ENCODE data around the gene SLC25A25. TPM values are rescaled to one million over a fixed set of nuclear protein-coding genes. Genes with fewer than 3 reads are reported as not detected.
A peak's percentile ranks its signal among the peaks of the same experiment; 100 is the strongest.

SLC25A25 gene
- total RNA-seq, 1 donor, result 20.2 TPM

- no peak for DNase-seq (ENCODE audit: low read depth)
- TF ChIP-seq, protein P1, sequence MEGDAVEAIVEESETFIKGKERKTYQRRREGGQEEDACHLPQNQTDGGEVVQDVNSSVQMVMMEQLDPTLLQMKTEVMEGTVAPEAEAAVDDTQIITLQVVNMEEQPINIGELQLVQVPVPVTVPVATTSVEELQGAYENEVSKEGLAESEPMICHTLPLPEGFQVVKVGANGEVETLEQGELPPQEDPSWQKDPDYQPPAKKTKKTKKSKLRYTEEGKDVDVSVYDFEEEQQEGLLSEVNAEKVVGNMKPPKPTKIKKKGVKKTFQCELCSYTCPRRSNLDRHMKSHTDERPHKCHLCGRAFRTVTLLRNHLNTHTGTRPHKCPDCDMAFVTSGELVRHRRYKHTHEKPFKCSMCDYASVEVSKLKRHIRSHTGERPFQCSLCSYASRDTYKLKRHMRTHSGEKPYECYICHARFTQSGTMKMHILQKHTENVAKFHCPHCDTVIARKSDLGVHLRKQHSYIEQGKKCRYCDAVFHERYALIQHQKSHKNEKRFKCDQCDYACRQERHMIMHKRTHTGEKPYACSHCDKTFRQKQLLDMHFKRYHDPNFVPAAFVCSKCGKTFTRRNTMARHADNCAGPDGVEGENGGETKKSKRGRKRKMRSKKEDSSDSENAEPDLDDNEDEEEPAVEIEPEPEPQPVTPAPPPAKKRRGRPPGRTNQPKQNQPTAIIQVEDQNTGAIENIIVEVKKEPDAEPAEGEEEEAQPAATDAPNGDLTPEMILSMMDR (IDR thresholded peaks at IDR 0.05; ENCODE audit: insufficient read depth, low read length), result no peak
These were observed 15.9 kb upstream of the SLC25A25 start for GRCh38 chr9:128051932-128052709.

DNA sequence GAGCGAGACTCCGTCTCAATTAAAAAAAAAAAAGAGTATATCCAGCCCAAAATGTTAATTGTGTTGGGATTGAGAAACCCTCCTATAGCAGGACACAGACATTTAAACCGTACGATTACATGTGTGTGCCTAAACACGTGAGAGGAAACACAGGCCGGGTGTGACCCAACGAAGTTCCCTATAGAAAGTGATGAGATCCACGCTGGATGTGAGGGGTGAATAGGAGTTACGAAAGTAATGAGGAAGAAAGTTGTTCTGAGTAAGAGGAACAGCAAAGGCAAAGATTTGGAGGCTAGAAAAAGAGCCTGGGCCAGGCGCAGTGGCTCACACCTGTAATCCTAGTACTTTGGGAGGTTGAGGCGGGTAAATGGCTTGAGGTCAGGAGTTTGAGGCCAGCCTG lies 14.5 kb upstream of the SLC25A25 start:
- no peak for DNase-seq (ENCODE audit: low read depth)
- H3K4me3 ChIP-seq (ENCODE audit: low read depth, low read length), result no peak overlapping the region
- TF ChIP-seq, protein P1 (IDR thresholded peaks at IDR 0.05; ENCODE audit: insufficient read depth, low read length), result no peak

More at GRCh38 chr9:128051932-128052709, 15.9 kb upstream of the SLC25A25 start:
- no peak overlapping the region for H3K4me3 ChIP-seq (ENCODE audit: low read depth, low read length)

DNA sequence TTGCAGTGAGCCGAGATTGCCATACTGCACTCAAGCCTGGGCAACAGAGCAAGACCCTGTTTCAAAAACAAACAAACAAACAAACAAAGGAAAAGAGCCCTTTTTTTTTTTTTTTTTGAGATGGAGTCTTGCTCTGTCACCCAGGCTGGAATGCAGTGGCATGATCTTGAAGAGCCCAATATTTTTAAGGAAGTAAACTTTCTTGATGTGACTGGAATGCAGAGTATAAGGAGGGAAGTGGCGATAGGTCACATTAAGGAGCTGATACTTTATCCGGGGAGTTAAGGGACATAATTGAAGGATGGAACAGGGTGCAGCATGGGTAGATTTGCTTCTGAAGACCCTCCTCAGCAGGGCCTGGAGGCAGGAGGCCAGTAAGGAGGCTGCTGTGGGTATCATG lies 13.9 kb upstream of the SLC25A25 start:
- DNase-seq (ENCODE audit: low read depth), result no peak
- TF ChIP-seq, protein P1 (IDR thresholded peaks at IDR 0.05; ENCODE audit: insufficient read depth, low read length), result no peak
- H3K4me3 ChIP-seq (ENCODE audit: low read depth, low read length), result no peak overlapping the region

- TF ChIP-seq, protein P1 (IDR thresholded peaks at IDR 0.05; ENCODE audit: insufficient read depth, low read length), result no peak
- no peak overlapping the region for H3K4me3 ChIP-seq (ENCODE audit: low read depth, low read length)
- DNase-seq (ENCODE audit: low read depth), result peak; percentile 40
These were observed 12.5 kb upstream of the SLC25A25 start for GRCh38 chr9:128055344-128056040.

DNA sequence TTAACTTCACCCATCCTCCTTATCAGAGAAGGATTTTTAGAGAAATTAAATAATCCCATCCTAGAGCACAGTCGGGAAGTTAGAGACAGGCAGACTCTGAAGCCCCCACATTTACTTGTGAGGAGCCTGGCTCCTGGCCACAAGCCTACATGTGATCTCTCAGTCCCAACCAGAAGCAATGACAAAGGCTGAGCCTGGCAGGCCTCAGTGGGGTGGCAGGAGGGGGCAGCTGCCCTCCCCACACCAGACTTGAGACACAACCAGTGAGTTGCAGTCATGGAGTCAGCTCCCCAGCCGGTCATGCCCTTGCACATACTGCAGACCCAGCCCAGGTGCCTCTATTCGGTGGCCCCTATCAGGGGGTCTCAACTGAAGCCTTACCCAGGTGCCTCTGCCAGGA lies 11.9 kb upstream of the SLC25A25 start:
- H3K4me3 ChIP-seq (ENCODE audit: low read depth, low read length), result no peak overlapping the region
- TF ChIP-seq, protein P1 (IDR thresholded peaks at IDR 0.05; ENCODE audit: insufficient read depth, low read length), result no peak

DNA sequence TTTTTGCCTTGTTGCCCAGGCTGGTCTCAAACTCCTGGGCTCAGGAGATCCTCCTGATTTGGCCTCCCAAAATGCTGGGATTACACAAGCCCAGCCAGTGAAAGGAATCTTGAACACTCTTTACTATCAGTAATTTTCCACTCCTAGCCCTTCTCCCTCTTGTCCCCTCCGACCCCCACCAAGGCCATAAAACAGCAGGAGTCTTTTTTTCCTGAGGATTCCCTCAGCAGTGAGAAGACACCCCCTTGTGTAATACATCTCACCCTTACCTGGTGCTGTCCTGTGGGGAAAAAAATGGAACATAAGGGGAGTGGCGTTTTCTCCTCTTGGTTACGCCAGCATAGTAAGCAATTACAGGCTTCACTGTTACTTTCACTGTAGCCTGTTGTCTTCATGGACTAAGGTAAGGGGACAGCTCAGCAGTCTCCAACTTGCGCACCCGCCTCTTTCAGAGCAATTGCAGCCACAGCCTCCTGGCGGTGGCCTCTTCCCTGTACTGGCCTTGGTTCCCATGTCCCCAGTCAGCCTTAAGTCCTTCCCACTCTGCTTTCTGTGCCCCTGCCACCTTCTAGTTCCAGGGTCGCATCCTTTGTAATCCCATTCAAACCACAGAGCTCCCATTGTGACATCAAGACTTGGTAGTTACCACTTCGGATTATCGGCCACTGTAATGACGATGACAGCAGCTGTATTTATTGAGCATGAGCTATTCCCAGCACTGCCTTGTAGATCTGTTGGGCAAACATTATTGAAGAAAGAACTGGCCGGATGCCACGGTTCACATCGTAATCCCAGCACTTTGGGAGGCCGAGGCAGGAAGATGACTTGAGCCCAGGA lies 10.9 kb upstream of the SLC25A25 start:
- H3K4me3 ChIP-seq (ENCODE audit: low read depth, low read length), result no peak overlapping the region
- TF ChIP-seq, protein P1 (IDR thresholded peaks at IDR 0.05; ENCODE audit: insufficient read depth, low read length), result no peak
- DNase-seq (ENCODE audit: low read depth), result no peak

More for the DNA sequence above, 11.9 kb upstream of the SLC25A25 start:
- DNase-seq (ENCODE audit: low read depth), result no peak
